Ramos (cell line): Measurements from ENCODE around the gene COL11A1.
"Not testable (repeated sequence)": the region's sequence is repeated elsewhere in the genome, so short reads cannot be mapped to it uniquely, and the experiment has no call there.

Experiments
- in situ Hi-C: fragments of 300-500 bp; cut with MboI; formaldehyde crosslinking; loops from one replicate; pipeline ENCODE4 v1.14.3; 2022; ENCODE audit warnings: low sequenced_read_pairs; ENCODE audit not compliant: unreplicated experiment

Gene COL11A1

DNA sequence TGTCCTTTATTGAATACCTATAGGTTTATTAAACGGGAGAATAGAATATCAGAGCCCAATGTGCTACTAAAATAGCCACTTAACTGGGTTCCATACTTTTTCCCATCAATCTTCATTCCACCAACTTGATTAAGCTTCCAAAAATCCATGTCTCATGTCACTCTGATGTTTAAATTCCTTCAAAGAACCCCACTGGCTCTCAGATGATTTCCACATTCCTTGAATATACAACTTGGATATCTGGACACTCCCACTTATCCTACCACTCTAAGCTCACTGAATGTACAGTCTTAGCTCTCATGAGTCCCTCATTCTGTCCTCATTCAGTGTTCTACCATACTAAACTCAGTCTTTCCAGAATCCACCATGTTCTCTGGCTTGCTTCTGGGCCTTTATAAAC is 21.1 kb downstream of the COL11A1 start:
- in situ Hi-C loops = no loop called here

GRCh38 chr1:103084181-103084580 is 24.1 kb downstream of the COL11A1 start:
- in situ Hi-C loops = no loop called here

DNA sequence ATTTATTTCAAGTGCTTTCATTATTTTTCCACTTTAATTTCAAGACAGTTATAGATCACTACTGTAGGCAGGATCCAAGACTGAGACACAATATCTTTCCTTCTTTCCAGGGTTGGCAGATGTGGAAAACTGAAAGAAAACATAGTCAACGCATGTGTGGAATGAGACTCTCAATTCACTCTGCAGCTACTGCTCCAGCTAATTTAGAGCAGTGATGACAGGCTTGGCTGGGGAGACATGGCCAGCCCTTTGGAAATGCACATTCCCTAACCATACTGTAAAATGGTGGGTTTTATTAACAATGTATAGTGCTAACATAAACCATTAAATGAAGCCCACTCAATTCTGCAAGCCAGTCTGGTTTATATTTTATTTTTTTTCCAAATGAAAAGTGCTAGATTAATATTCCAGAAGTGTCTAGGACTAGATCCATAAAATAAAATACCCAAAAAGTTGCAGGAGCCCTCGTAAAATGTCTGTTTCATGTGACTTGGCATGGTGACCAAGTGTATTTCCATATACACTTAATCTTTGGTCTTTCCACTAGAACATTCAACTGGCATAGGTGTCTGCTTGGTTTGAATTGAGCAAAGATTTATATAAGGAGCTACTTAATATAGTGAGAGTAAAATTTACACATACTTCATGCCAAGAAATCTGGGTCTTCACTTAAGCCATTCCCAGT is 32.9 kb downstream of the COL11A1 start:
- in situ Hi-C loops = no loop called here

- in situ Hi-C loops = no loop called here
These were observed 34.1 kb downstream of the COL11A1 start for GRCh38 chr1:103074224-103074623.

GRCh38 chr1:103069201-103069600 is 39.1 kb downstream of the COL11A1 start:
- in situ Hi-C loops = no loop called here

DNA sequence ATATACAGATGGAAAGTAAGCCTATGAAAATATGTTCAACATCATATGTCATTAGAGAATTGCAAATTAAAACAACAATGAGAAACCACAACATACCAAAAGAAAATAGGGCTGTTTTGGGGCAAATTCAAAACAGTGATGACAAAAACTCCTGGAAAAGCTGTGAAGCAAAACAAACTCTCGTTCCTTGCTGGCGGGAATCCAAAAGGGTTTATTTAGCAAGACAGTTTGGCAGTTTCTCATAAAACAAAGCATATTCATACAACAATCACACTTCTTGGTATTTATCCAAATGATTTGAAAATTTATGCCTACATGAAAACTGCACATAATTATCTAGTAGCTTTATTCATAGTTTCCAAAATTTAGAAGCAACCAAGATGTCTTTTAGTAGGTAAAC is 44.4 kb downstream of the COL11A1 start:
- in situ Hi-C loops = no loop called here

- in situ Hi-C loops = no loop called here
These were observed 49.9 kb downstream of the COL11A1 start for GRCh38 chr1:103058391-103058790.

DNA sequence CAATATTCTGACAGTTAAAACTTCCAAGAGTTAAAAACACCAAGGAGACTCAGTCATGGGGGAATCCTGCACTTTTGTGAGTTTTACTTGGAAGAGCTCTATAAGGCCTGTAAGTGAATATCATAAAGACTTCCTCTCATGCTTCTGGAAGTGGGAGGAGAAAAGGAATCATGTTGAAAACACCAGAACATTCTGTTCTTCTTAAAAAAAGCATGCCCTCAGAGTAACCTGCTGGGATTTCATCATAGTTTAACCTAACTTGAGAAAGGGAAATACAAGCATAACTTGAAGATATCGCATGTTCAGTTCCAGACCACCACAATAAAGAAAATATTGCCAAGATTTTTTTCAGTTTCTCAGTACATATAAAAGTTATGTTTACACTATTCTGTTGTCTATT is 51.9 kb downstream of the COL11A1 start:
- in situ Hi-C loops = no loop called here

DNA sequence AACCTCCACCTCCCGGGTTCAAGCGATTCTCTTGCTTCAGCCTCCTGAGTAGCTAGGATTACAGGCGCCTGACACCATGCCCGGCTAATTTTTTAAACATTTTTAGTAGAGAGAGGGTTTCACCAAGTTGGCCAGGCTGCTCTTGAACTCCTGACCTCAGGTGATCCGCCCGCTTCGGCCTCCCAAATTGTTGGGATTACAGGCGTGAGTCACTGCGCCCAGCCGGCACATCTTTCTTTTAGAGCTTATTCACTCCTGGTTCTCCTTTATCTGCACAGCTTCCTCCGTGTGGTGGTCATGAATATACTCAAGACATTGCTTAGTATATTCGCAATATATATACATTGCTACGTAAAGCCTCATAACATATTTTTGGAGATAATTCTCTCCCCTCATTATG is 80.2 kb downstream of the COL11A1 start:
- in situ Hi-C loops = not testable (repeated sequence)

- in situ Hi-C loops = no loop called here
These were observed 82.4 kb downstream of the COL11A1 start for GRCh38 chr1:103025858-103026409.

DNA sequence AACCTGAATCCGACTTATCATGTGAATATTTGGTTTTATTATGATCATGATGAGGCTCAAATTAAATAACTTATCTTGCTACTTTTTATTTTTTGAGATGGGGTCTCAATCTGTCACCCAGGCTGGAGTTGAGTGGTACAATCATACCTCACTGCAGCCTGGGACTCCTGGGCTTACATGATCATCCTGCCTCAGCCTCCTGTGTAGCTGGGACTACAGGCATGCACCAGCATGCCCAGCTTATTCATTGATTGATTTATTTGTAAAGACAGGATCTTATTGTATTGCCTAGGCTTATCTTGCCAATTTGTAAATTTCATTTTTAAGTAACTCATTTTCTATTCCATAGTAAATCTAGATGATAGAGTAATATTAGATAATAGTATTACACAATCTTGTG is 84.3 kb downstream of the COL11A1 start:
- in situ Hi-C loops = no loop called here

GRCh38 chr1:103002005-103002404 is 106.3 kb downstream of the COL11A1 start:
- in situ Hi-C loops = no loop called here

GRCh38 chr1:102978874-102979273 is 129.4 kb downstream of the COL11A1 start:
- in situ Hi-C loops = no loop called here

GRCh38 chr1:102977292-102977691 is 131.0 kb downstream of the COL11A1 start:
- in situ Hi-C loops = no loop called here

DNA sequence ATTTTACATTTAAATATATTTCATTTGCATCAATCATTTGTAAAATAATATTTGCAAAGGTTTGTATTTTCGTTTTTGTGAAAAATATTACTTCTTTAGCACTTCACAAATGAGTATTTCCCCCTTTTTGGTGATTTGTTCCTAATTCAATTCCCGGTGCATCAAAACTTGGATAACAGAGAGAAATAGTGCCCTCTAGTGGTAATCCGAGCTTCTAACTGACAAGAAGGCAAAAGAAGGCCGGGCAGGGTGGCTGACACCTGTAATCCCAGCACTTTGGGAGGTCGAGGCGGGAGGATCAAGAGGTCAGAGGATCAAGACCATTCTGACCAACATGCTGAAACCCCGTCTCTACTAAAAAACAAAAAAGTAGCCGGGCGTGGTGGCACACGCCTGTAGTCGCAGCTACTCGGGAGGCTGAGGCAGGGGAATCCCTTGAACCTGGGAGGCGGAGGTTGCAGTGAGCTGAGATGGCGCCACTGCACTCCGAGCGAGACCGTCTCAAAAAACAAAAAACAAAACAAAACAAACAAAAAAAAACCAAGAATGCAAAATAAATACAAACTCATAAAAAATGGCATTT is 137.7 kb downstream of the COL11A1 start:
- in situ Hi-C loops = no loop called here

- in situ Hi-C loops = no loop called here
These were observed 140.5 kb downstream of the COL11A1 start for GRCh38 chr1:102967786-102968185.

DNA sequence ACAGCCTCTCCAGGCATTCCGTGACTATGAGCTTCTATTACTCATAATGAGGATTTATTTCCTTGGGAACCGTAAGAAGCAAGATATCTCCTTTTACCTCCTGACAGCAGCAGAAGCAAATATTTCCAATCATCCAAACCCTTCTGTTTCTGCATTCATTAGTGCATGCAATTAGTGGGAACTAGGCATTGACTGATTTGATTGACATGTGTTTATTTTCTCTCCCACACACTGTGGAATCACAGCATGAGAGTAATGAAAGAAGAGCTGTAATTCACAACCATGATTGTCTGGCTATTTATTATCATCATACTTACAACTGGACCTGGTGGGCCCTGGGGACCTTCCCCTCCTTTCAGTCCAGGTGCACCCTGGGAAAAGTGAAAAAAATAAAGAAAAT is 146.8 kb downstream of the COL11A1 start:
- in situ Hi-C loops = no loop called here

DNA sequence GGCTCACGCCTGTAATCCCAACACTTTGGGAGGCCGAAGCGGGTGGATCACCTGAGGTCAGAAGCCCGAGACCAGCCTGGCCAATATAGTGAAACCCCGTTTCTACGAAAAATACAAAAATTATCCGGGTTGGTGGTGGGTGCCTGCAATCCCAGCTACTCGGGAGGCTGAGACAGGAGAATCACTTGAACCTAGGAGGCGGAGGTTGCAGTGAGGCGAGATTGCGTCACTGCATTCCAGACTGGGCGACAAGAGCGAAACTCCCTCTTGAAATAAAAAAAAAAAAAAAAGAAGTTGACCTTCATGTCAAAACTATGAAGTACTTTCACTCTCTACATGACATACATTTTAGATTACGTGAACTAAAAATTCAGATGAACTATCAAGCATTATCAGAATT is 153.7 kb downstream of the COL11A1 start:
- in situ Hi-C loops = no loop called here

DNA sequence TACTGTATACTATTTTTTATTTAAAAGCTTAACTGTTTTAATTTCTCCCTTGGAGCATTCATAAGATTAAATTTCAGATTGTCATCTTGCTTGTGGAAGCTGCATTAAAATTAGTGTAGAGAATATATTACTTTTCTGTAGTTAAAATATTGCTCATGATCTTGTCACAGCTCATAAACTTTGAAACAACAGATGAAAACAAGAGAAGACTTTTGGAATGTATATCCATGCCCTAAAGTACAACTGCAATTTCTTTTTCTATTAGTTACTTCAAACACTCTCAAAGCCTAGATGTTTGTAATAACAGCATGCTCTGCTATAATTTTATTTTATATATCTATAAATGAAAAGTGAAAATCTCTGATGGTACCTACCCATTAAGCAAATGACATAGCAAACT is 155.9 kb downstream of the COL11A1 start:
- in situ Hi-C loops = no loop called here

DNA sequence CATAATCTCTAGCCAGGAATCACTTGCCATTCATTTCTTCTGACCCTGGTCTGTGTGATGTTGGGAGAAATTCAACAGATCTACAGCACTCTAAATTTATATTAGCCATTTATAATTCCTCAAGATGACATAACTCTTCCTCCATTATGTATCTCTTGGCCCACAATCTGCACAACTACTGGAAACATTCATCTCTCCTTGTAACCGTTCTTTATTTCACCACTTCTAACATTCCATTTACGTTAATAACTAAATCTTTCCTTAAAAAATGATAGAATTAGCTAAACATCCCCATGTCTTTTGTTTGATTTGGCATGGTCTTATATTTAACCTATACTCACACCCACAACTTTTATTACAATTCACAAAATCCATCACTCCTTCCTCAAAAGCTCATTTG is 166.0 kb downstream of the COL11A1 start:
- in situ Hi-C loops = no loop called here

DNA sequence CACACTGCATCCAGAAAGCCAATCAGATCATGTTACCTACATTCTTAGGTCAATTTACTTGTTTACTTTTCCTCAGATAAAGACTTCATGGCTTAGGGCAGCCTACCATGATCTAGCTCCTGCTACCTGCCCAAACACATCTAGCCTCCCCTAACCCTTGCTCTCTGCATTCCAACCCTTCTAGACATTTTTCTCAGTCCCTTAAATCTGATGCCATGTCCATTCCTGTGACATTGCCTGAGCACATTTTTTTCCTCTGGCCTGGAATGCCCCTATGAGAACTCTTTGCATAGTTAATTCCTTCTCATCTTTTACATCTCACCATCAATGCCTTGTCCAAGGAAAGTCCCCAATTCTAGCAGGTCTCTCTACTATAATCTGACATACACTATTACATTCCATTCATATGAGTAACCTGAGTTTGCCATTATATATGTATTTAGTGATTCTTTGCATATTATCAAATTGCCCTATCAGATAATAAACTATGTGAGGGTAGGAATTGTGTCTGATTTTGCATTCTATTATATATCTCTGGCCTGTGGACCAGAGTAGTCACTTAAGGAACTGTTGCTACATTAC is 166.9 kb downstream of the COL11A1 start:
- in situ Hi-C loops = no loop called here

DNA sequence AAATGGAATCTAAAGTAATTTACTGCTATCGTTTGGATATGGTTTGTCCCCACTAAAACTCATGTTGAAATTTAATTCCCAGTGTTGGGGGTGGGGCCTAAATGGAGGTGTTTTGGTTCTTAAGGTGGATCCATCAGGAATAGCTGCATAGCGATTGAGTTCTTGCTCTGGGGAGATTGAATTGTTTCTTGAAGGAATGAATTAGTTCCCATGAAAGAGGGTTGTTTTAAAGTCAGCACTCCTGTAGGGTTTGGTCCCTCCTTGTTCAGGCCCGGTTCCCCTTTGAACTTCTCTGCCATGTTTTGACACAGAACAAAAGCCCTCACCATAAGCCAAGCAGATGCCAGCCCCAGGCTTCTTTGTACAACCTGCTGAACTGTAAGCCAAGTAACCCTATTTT is 170.9 kb downstream of the COL11A1 start:
- in situ Hi-C loops = no loop called here
